Body of pancreas (tissue), 4 donors: Measurements from ENCODE around the gene ANKRD66.

Experiments used
- POLR2A ChIP-seq, 3 donors: fragments of 450-650 bp; IDR thresholded peaks; one replicate each; pipeline ENCODE4 v1.6.1; 2016; ENCODE audit warnings: antibody characterized with exemption in 3 of 3, mild to moderate bottlenecking in 2 of 3
- TF ChIP-seq, protein P1 (sequence below), 7 experiments: fragments of 450-650 bp in 4 of 7; fragments of 200-600 bp in 3 of 7; sonication (generic) in 3 of 7; IDR thresholded peaks; one replicate each; pipeline ENCODE4 v1.5.1; 2016 to 2019; ENCODE audit warnings: antibody characterized with exemption in 7 of 7

- TF ChIP-seq POLR2A (IDR thresholded peaks at IDR 0.05): no peak
- TF ChIP-seq, protein P1, sequence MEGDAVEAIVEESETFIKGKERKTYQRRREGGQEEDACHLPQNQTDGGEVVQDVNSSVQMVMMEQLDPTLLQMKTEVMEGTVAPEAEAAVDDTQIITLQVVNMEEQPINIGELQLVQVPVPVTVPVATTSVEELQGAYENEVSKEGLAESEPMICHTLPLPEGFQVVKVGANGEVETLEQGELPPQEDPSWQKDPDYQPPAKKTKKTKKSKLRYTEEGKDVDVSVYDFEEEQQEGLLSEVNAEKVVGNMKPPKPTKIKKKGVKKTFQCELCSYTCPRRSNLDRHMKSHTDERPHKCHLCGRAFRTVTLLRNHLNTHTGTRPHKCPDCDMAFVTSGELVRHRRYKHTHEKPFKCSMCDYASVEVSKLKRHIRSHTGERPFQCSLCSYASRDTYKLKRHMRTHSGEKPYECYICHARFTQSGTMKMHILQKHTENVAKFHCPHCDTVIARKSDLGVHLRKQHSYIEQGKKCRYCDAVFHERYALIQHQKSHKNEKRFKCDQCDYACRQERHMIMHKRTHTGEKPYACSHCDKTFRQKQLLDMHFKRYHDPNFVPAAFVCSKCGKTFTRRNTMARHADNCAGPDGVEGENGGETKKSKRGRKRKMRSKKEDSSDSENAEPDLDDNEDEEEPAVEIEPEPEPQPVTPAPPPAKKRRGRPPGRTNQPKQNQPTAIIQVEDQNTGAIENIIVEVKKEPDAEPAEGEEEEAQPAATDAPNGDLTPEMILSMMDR (IDR thresholded peaks at IDR 0.05): no peak
Observed at GRCh38 chr6:46719099-46719498, 27.6 kb upstream of the ANKRD66 start.
